SK-N-SH (cell line): ENCODE data around the gene UBTD2. TPM values are rescaled to one million over a fixed set of nuclear protein-coding genes. Genes with fewer than 3 reads are reported as not detected.
A peak's percentile ranks its signal among the peaks of the same experiment; 100 is the strongest.

Experiments
- CTCF ChIA-PET: fragments of 300-600, 350-600 bp; formaldehyde crosslinking; extraction: SDS; loops from one replicate; lab custom pipeline; 2021; lab: Yijun Ruan, JAX
- POLR2A ChIA-PET: fragments of 350-600 bp; sonication (Branson Sonifier 250); formaldehyde crosslinking; extraction: SDS; loops from one replicate; lab custom pipeline; 2020; ENCODE audit warnings: antibody characterized with exemption, inconsistent platforms; lab: Yijun Ruan, JAX
- DNase-seq: peaks from one replicate; pipeline ENCODE4 v3.0.0; 2012
- H2AFZ ChIP-seq: fragments of 200-600 bp; sonication (generic); 2 replicates; pipeline ENCODE4 v1.8.1; 2016; ENCODE audit warnings: antibody characterized with exemption, mild to moderate bottlenecking, low read depth
- H3F3A ChIP-seq: fragments of 200-600 bp; sonication (generic); replicated peaks from 2 replicates; pipeline ENCODE3; 2016; ENCODE audit warnings: antibody characterized with exemption, mild to moderate bottlenecking; ENCODE audit not compliant: insufficient read depth
- H3K27ac ChIP-seq, 2 experiments: fragments of 200-500 bp in 1 of 2; fragments of 200-600 bp in 1 of 2; sonication (Bioruptor generic) in 1 of 2; sonication (generic), shearing (Covaris generic) in 1 of 2; 2 replicates each; pipeline versions ENCODE4 v1.5.1 to v1.6.1; 2014 to 2016; ENCODE audit warnings: low read depth in 2 of 2, inconsistent platforms in 1 of 2, low read length in 1 of 2, mild to moderate bottlenecking in 1 of 2, mixed read lengths in 1 of 2
- H3K27me3 ChIP-seq: fragments of 200-600 bp; sonication (generic), shearing (Covaris generic); 2 replicates; pipeline ENCODE4 v1.6.1; 2016; ENCODE audit warnings: mixed run types; ENCODE audit not compliant: insufficient read depth
- H3K36me3 ChIP-seq, 2 experiments: fragments of 200-500 bp in 1 of 2; fragments of 200-600 bp in 1 of 2; sonication (Bioruptor generic) in 1 of 2; sonication (generic) in 1 of 2; replicated peaks in 1 of 2; 2 replicates each; pipeline versions ENCODE3 to v1.5.1; 2014 to 2016; ENCODE audit warnings: low read length in 1 of 2, mild to moderate bottlenecking in 1 of 2; ENCODE audit not compliant: insufficient read depth in 2 of 2, control insufficient read depth in 1 of 2
- H3K4me1 ChIP-seq, 2 experiments: fragments of 200-500 bp in 1 of 2; fragments of 200-600 bp in 1 of 2; sonication (Bioruptor generic) in 1 of 2; sonication (generic), shearing (Covaris generic) in 1 of 2; 2 replicates each; pipeline versions ENCODE4 v1.5.1 to v1.6.1; 2014 to 2016; ENCODE audit warnings: low read depth in 1 of 2, low read length in 1 of 2, mixed run types in 1 of 2; ENCODE audit not compliant: insufficient read depth in 2 of 2, control insufficient read depth in 1 of 2
- H3K4me2 ChIP-seq: fragments of 200-600 bp; sonication (generic), shearing (Covaris generic); 2 replicates; pipeline ENCODE4 v1.6.1; 2017; ENCODE audit warnings: mixed run types
- H3K4me3 ChIP-seq, 2 experiments: fragments of 200-500 bp in 1 of 2; fragments of 200-600 bp in 1 of 2; sonication (Bioruptor generic) in 1 of 2; sonication (generic), shearing (Covaris generic) in 1 of 2; 2 replicates each; pipeline versions ENCODE4 v1.5.1 to v1.8.1; 2014 to 2016; ENCODE audit warnings: low read depth in 2 of 2, inconsistent platforms in 1 of 2, low read length in 1 of 2, mild to moderate bottlenecking in 1 of 2, mixed read lengths in 1 of 2, moderate library complexity in 1 of 2
- H3K79me2 ChIP-seq: fragments of 200-600 bp; sonication (generic); 2 replicates; pipeline ENCODE4 v1.8.1; 2017; ENCODE audit warnings: mild to moderate bottlenecking; ENCODE audit not compliant: insufficient read depth
- H3K9ac ChIP-seq: fragments of 200-600 bp; sonication (generic); 2 replicates; pipeline ENCODE4 v1.6.1; 2017; ENCODE audit warnings: mixed run types
- H3K9me2 ChIP-seq: fragments of 200-600 bp; sonication (generic); 2 replicates; pipeline ENCODE4 v1.6.1; 2017; ENCODE audit warnings: mixed run types
- H3K9me3 ChIP-seq: fragments of 200-600 bp; sonication (generic); 2 replicates; pipeline ENCODE4 v1.6.1; 2017; ENCODE audit warnings: mixed run types, mild to moderate bottlenecking, moderate library complexity
- H4K20me1 ChIP-seq: fragments of 200-600 bp; sonication (generic); 2 replicates; pipeline ENCODE4 v1.6.1; 2017; ENCODE audit warnings: mild to moderate bottlenecking, mixed run types; ENCODE audit not compliant: insufficient read depth
- CHD2 ChIP-seq: fragments of 150-350 bp; IDR thresholded peaks from 2 replicates; pipeline ENCODE4 v1.6.1; 2018; ENCODE audit warnings: low read length; ENCODE audit not compliant: partially characterized antibody
- CTCF ChIP-seq: fragments of 200-600 bp; sonication (generic); IDR thresholded peaks from 2 replicates; pipeline ENCODE4 v1.6.1; 2017; ENCODE audit warnings: antibody characterized with exemption, mild to moderate bottlenecking, moderate library complexity
- EP300 ChIP-seq, 2 experiments: IDR thresholded peaks; 2 replicates each; pipeline versions ENCODE4 v1.4.0 to v1.6.1; 2012; ENCODE audit warnings: borderline replicate concordance in 1 of 2, low read depth in 1 of 2, low read length in 1 of 2
- EZH2phosphoT487 ChIP-seq: fragments of 200-600 bp; sonication (generic); IDR thresholded peaks from 2 replicates; pipeline ENCODE4 v1.6.1; 2017; ENCODE audit warnings: low read depth, mixed run types, mild to moderate bottlenecking, antibody characterized with exemption, moderate library complexity, borderline replicate concordance
- FOSL2 ChIP-seq: IDR thresholded peaks from 2 replicates; pipeline ENCODE4 v1.4.0; 2012; ENCODE audit warnings: low read depth, mild to moderate bottlenecking, moderate library complexity, borderline replicate concordance
- FOXM1 ChIP-seq: IDR thresholded peaks from 2 replicates; pipeline ENCODE4 v1.4.0; 2012; ENCODE audit warnings: low read depth, mild to moderate bottlenecking
- GABPA ChIP-seq: IDR thresholded peaks from 2 replicates; pipeline ENCODE4 v1.4.0; 2012; ENCODE audit warnings: low read depth, mild to moderate bottlenecking
- IRF3 ChIP-seq: fragments of 150-350 bp; IDR thresholded peaks from 2 replicates; pipeline ENCODE4 v1.6.1; 2016; ENCODE audit warnings: mild to moderate bottlenecking, low read depth, low read length
- NFIC ChIP-seq: IDR thresholded peaks from 2 replicates; pipeline ENCODE4 v1.4.0; 2012; ENCODE audit warnings: borderline replicate concordance
- POLR2AphosphoS5 ChIP-seq: IDR thresholded peaks from 2 replicates; pipeline ENCODE4 v1.6.1; 2012; ENCODE audit warnings: low read depth, low read length
- TCF12 ChIP-seq: IDR thresholded peaks from 2 replicates; pipeline ENCODE4 v1.4.0; 2012
- USF1 ChIP-seq: IDR thresholded peaks from 2 replicates; pipeline ENCODE4 v1.4.0; 2012; ENCODE audit warnings: low read depth, borderline replicate concordance
- ZBTB33 ChIP-seq: IDR thresholded peaks from 2 replicates; pipeline ENCODE4 v1.4.0; 2012; ENCODE audit warnings: low read depth, borderline replicate concordance
- WGBS: methylation state at CpG from one replicate; pipeline ENCODE4 v1.1.6; 2017; ENCODE audit warnings: low lambda C conversion rate; 5-methylcytosine and 5-hydroxymethylcytosine counted together
- polyA plus RNA-seq, 3 experiments: library from polyadenylated mRNA; depleted of rRNA; stranded (reverse); fragments of >200 nt; gene quantifications; 2 replicates each; pipeline ENCODE4 v1.2.3, GENCODE V29; 2012

UBTD2 gene
- polyA plus RNA-seq, 1 of the 3 experiments (the other 2 are of a cell fraction): 13.8 TPM

GRCh38 chr5:172162323-172162986 lies 121.1 kb downstream of the UBTD2 start:
- H3F3A ChIP-seq: no peaks in the 10 kb centered on the region
- H2AFZ ChIP-seq: no peak overlapping the region
- H3K36me3 ChIP-seq: peaks cover 0 to 4% of the 10 kb centered on the region in 2 experiments
- no peaks in the 10 kb centered on the region for H3K27me3 ChIP-seq
- H3K4me1 ChIP-seq: no peaks in the 10 kb centered on the region; a peak in 1 of 4 replicates
- H3K9me3 ChIP-seq: no peaks in the 10 kb centered on the region
- WGBS: 100% methylated on average over 4 of the region's 5 CpGs
- no peak overlapping the region for H3K4me3 ChIP-seq
- POLR2A ChIA-PET: no interaction called here
- peaks cover 8% of the 10 kb centered on the region; the same call in 1 of the 2 replicates for H4K20me1 ChIP-seq
- no peak overlapping the region for H3K27ac ChIP-seq
- H3K9me2 ChIP-seq: no peaks in the 10 kb centered on the region
- H3K9ac ChIP-seq: no peak overlapping the region
- TF ChIP-seq CTCF (0 out of 2 replicates have a peak, but pooled peaks have one; percentile 14), EZH2phosphoT487 (no peak)
- TF ChIP-seq, all 33 proteins: peak for 1
- H3K4me2 ChIP-seq: no peak overlapping the region
- peaks cover 16% of the 10 kb centered on the region for H3K79me2 ChIP-seq
- CTCF ChIA-PET: interaction anchor here (0.9 to 4.1 kb wide), 5 partner anchors 11 to 289 kb away, joined by 3 to 18 read pairs (median 3); partner anchors contain the start of gene STK10
- DNase-seq: no peak

- H2AFZ ChIP-seq: no peak overlapping the region
- 0 out of 2 replicates have a peak, but pooled peaks cover 6% of the 10 kb centered on the region for H4K20me1 ChIP-seq
- H3K9ac ChIP-seq: no peak overlapping the region
- H3K27me3 ChIP-seq: no peaks in the 10 kb centered on the region
- WGBS: 93% methylated on average over 9 of the region's 9 CpGs
- CTCF ChIA-PET: no interaction called here
- no peaks in the 10 kb centered on the region; a peak in 1 of 4 replicates for H3K4me1 ChIP-seq
- H3K9me2 ChIP-seq: no peaks in the 10 kb centered on the region
- peaks cover 16% of the 10 kb centered on the region; the same call in 1 of the 2 replicates for H3K79me2 ChIP-seq
- H3K36me3 ChIP-seq: peaks cover 3 to 8% of the 10 kb centered on the region in 2 experiments
- POLR2A ChIA-PET: no interaction called here
- H3K27ac ChIP-seq: no peak overlapping the region
- no peaks in the 10 kb centered on the region for H3F3A ChIP-seq
- H3K9me3 ChIP-seq: no peaks in the 10 kb centered on the region
- DNase-seq: no peak
- H3K4me3 ChIP-seq: no peak overlapping the region
- TF ChIP-seq CHD2 (no peak), ZBTB33 (no peak), NFIC (no peak), FOSL2 (no peak), GABPA (no peak), POLR2AphosphoS5 (no peak), EP300 (IDR thresholded peaks at IDR 0.05; ENCODE audit: borderline replicate concordance in 1 of 2, low read depth in 1 of 2, low read length in 1 of 2) (no peak), USF1 (no peak), FOXM1 (no peak), TCF12 (no peak), IRF3 (no peak)
- TF ChIP-seq, all 33 proteins: peak for 0
- H3K4me2 ChIP-seq: no peak overlapping the region
Observed at GRCh38 chr5:172160506-172160905, 123.1 kb downstream of the UBTD2 start.
